C4-2B (cell line): ENCODE data around the gene COL23A1.

ENCODE experiments used
- CTCF ChIP-seq: fragments of 450-650 bp; conservative IDR thresholded peaks from 2 replicates; pipeline ENCODE4 v1.5.1; 2017; ENCODE audit warnings: mild to moderate bottlenecking
- ZFX ChIP-seq: fragments of 450-650 bp; IDR thresholded peaks from 2 replicates; pipeline ENCODE4 v1.6.1; 2017

DNA sequence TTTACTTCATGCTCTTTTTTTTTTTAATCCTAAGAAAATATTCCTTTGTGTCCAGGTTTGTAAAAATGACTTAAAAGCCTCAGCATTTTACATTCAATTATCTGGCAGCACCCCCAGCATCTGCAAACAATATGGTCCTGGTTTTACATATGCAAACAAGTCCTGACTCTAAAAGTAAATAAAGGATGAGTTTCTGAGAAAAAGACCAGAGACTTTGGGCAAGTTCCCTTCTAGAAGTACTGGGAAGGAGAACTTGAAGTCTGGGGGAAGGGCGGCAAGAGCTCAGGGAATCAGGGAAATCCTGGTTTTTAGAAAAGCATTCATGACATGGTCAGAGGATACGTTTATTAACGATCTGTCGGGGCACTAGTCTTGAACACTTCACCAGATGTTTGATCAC lies 25.8 kb downstream of the COL23A1 start:
- no peak for TF ChIP-seq CTCF
- TF ChIP-seq ZFX = no peak
